GM18519 (cell line): ENCODE measurements around the gene PRKCB.

ENCODE experiments used
- ATAC-seq: cut with Tn5 transposase; IDR thresholded peaks from one replicate; pipeline ENCODE4 v1.9.1; 2021; ENCODE audit warnings: mild to moderate bottlenecking, moderate library complexity; ENCODE audit not compliant: unreplicated experiment, low FRiP score

Gene PRKCB

DNA sequence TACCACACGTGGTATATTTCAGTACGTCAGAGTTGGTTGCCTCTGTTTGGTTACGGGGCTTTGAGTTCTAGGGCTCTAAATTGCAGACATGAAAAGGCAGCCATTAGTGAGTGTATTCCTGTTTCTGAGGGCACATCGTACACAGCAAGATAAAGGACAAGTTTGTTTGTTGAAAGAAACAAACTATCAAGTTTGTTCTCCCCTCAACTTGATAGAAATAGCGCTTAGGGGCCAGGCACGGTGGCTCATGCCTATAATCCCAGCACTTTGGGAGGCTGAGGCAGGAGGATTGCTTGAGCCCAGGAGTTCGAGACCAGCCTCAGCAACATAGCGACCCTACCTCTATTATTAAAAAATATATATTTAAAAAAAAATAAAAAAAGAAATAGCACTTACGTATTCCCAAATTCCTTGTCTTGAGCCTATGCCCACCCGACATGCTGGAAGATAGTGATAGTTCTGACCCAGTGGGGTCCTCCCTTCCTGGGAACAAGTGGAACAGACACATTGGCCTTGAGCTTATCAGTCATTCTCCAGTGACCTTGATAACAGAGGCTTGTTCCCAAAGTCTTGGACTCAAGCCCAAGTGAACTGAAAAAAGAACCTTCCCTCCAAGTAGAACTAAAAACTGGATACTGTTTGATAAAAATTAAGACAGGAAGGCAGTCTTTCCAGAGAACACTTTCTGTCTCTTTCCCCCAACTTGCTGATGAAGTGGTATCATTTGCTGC lies 280.4 kb downstream of the PRKCB start:
- no peak for ATAC-seq

DNA sequence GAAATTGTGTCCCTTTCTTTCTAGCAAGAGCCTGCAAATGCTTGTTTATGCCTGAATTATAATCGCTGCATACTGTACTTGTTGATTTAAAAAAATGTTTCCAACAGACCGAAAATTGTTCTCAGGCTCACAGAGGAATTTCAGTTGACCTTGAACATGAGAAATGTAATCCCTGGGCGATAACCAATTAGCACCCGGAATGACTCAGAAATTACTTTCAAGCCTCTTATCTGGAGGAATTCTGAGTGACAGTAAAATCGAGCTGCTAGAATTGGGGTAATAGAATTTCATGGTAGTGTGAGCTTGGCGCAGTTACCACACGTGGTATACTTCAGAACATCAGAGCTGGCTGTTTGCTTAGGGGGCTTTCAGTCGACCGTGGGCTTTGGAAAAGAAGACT lies 281.2 kb downstream of the PRKCB start:
- no peak for ATAC-seq

DNA sequence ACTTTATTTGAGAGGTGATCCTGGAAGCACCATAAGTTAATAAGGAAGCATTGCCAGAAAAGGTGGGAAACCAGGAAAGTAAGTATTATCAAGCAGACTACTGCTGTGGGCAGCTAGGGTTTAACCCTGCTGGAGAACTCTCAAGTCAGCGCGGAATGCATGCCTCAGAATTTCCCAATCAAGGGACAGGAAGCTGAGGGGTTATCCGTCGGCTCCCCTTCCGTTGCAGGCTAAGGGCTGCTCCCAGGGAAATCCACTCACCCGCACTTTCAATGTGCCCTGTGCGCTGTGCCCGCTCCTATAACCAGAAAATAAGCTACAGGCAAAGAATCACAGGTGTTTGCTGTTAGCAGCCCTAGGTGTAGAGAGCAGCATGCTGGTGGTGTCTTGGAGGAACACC lies 281.9 kb downstream of the PRKCB start:
- no peak for ATAC-seq

DNA sequence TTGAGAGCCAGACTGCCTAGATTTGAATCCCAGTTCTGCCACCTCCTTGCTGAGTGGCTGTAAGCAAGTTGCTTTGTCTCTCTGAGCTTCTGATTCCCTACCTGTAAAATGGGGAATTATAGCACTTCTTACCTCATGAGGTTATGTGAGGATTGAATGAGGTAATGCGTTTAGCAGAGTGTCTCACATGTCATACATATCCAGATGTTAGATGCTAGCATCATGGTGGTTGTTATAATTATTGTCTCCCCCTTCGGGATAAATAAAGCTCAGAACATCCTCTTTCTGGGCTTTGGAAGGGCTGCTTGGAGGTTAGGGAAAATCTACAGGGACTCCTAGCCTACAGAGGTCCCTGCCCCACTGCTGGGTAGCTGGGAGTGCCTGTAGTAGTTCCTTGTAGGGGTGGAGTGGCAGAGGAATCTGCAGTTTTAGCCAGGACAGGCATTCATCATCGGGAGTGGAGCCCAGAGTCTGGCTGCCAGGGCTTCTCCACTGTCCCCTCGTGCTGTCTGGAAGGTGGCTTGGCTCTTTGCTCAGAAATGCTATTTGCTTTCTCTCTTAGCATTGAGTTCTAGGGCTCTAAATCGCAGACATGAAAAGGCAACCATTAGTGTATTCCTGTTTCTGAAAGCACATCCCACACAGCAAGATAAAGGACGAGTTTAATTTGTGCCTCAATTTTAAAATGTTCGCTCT lies 282.5 kb downstream of the PRKCB start:
- no peak for ATAC-seq

- ATAC-seq = no peak
These were observed 284.0 kb downstream of the PRKCB start for GRCh38 chr16:24119807-24120206.

DNA sequence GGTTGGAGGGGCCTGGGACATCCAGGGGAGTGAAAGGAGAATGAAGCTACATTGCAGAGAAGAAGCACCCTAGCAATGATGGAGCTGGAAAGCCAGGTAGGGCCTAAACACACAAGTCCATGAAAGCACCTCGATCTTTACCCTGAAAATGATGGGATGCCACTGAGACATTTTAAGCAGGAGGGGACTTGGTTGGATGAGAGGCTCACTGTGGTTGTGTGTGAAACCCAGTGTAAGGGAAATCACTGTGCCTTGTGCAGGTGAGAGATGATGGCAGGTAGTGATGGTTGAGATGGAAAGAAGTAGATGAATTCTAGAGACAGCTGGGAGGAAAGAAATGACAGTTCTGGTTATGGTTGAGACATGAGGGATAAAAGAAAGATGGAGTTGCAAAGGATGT lies 287.5 kb downstream of the PRKCB start:
- no peak for ATAC-seq

DNA sequence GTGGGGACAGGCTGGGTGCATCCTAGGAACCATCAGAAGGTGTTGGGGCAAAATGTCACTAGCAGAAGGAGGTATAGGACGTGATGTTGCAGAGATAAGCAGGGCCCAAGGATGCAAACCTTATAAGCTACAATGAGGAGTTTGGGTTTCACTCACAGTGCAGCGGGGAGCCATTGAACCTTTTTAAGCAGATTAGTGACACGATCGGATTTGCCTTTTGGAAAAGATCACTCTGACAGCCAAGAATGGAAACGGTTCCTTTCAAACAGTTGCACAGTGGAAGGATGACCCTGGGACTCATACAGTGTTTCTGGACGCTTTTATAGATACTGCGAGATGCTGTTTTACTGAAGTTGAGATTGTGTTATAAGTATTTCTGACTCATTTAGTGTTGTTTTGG lies 288.5 kb downstream of the PRKCB start:
- ATAC-seq = no peak

DNA sequence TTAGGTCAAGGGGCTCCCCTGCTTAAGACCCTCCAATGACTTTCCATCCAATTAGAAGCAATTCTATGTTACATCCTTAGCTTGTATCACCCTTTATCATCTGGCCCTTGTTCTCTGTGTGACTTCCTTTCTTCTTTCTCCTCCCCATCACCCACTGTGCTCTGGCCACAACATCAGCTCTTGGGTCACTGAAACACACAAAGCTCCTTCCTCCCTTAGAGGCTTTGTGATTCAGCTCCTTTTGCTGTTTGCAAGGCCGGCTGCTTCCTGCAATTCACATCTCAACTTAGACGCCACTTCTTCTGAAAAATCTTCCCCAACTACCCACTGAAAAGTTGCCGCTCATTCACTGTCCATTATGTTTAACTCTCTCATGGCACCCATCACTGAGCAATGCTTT lies 289.4 kb downstream of the PRKCB start:
- ATAC-seq = no peak

GRCh38 chr16:24129412-24129918 lies 293.7 kb downstream of the PRKCB start:
- ATAC-seq = no peak

DNA sequence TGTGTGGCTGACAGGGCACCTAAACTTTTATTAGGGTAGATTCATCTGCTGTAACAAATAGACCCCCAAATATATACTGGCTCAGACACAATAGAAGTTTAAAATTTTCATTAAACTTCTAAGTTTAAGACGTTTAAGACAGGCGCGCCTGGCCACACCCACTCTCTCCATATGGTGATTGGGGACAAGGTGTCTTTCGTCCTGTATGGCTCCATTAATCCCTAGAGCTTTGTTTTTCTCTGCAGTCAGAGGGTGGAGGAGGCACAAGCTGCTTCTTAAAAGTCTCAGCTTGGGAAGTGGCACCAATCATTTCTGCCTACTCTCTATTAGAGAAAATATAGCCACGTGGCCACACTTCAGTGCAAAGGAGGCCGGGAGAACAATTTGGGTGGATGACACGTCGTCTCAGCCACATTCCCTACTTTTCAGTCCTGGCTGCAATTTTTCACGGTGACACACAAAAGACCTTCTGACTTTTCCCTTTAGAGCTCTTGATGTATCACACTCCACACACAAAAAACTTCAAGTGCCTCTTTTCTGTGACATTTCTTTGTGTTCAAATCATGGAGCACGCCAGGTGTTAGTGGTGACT lies 294.8 kb downstream of the PRKCB start:
- no peak for ATAC-seq

DNA sequence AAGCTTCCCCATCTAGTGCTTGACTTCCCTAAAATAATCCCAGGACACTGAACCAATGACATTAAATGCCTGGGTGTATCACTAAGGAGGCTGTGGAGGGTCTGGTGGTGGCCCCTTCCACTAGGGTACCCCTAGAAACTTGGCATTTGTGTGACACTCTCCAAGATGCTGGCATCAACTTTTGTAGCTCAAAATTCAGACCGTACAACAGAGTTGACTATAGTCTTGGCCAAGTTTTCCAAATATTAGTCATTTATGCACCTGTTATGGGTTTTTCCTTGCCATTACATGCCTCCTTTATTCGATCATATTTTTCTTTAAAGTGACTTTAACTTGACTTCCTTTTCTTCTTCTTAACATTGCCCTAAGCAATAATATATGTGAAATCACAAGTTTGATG lies 295.5 kb downstream of the PRKCB start:
- ATAC-seq = no peak

- ATAC-seq = no peak
These were observed 296.4 kb downstream of the PRKCB start for GRCh38 chr16:24132048-24132796.

- ATAC-seq = no peak
These were observed 297.0 kb downstream of the PRKCB start for GRCh38 chr16:24132797-24133155.

- ATAC-seq = no peak
These were observed 300.1 kb downstream of the PRKCB start for GRCh38 chr16:24135624-24136565.

GRCh38 chr16:24138024-24138423 lies 302.2 kb downstream of the PRKCB start:
- no peak for ATAC-seq

- ATAC-seq = no peak
These were observed 302.8 kb downstream of the PRKCB start for GRCh38 chr16:24138575-24138974.

DNA sequence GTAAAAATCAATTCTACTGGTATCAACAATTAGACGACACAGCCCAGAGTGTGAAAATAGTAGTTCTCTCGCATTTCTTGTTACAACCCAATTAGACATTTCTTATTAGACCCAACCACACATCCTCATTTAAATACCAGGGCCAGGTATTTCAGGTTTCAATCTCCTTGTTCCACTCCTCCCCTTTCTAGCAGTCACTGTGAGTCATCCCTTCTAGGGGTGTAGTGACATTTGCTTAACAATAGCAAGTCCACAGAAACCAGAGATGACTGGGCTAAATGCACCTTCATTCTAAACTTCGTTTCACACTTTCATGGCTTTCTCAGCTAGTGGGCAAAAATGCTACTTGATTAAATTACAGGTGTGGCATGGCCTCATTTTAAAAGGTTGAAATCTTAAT lies 303.5 kb downstream of the PRKCB start:
- ATAC-seq = no peak

GRCh38 chr16:24140730-24141129 lies 304.9 kb downstream of the PRKCB start:
- no peak for ATAC-seq

- no peak for ATAC-seq
These were observed 305.7 kb downstream of the PRKCB start for GRCh38 chr16:24141466-24141865.

DNA sequence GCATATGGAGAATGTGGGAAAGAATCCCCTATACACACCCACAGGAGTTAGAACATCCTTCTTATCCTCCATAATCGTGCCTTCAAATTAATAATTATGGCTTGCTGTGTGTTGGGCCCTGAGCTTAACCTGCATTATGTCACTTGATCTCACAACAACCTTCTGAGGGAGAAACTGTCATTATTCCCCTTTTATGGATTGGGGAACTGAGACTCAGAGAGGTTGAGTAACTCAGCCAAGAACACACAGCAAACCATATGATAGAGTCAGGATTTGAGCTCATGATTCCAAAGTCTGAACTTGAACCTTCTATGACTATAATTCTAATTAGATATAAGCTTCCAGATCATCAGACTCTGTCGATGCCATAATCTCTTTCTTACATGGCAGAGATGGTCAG lies 306.1 kb downstream of the PRKCB start:
- no peak for ATAC-seq
